ENCODE data around the gene NLN. TPM values are rescaled to one million over a fixed set of nuclear protein-coding genes. Genes with fewer than 3 reads are reported as not detected.
"Not testable (repeated sequence)": the region's sequence is repeated elsewhere in the genome, so short reads cannot be mapped to it uniquely, and the experiment has no call there.

Gene NLN
- total RNA-seq, 4 donors from 2014 or later = 8.7 to 17.5 (median 13.1) TPM

DNA sequence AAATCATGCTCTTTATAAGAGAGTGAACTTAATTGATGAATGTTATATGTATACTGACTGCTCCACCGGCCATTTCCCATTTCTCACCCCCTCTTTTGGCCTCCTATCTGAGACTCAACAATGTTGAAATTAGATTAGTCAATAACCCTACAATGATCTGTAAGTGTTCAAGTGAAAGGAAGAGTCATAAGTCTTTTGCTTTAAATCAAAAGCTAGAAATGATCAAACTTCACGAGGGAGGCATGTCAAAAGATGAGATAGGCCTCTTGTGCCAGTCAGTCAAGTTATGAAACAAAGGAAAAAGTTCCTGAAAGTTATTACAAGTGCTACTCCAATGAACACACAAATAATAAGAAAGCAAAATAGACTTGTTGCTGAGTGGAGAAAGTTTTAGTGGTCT, 83.1 kb downstream of the NLN start:
- TF ChIP-seq, protein P1, sequence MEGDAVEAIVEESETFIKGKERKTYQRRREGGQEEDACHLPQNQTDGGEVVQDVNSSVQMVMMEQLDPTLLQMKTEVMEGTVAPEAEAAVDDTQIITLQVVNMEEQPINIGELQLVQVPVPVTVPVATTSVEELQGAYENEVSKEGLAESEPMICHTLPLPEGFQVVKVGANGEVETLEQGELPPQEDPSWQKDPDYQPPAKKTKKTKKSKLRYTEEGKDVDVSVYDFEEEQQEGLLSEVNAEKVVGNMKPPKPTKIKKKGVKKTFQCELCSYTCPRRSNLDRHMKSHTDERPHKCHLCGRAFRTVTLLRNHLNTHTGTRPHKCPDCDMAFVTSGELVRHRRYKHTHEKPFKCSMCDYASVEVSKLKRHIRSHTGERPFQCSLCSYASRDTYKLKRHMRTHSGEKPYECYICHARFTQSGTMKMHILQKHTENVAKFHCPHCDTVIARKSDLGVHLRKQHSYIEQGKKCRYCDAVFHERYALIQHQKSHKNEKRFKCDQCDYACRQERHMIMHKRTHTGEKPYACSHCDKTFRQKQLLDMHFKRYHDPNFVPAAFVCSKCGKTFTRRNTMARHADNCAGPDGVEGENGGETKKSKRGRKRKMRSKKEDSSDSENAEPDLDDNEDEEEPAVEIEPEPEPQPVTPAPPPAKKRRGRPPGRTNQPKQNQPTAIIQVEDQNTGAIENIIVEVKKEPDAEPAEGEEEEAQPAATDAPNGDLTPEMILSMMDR (IDR thresholded peaks at IDR 0.05) = no peak
- TF ChIP-seq POLR2A (IDR thresholded peaks at IDR 0.05) = no peak
- 93 to 97% methylated on average over 2 of the region's 2 CpGs for WGBS, 2 donors
- intact Hi-C loops (cut with DNase I) = no loop called here
- H3K36me3 ChIP-seq = no peaks in the 10 kb centered on the region
- no peaks in the 10 kb centered on the region for H3K27me3 ChIP-seq
- H3K9me3 ChIP-seq = no peaks in the 10 kb centered on the region
- DNase-seq = no peak
- peaks cover 12 to 28% of the 10 kb centered on the region in 2 donors for H3K4me1 ChIP-seq
- no peak overlapping the region for H3K4me3 ChIP-seq (replicated peaks in 1 of 3)
- no peak overlapping the region for H3K27ac ChIP-seq

DNA sequence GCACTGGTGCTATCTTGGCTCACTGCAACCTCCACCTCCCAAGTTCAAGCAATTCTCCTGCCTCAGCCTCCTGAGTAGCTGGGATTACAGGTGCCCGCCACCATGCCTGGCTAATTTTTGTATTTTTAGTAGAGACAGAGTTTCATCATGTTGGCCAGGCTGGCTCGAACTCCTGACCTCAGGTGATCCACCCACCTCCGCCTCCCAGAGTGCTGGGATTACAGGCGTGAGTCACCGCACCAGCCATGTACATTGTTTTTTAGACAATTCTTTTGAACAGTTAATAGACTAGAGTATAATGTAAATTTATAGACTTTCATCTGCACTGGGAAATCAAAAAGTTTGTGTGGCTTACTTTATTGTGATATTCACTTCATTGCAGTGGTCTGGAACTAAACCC, 85.5 kb downstream of the NLN start:
- H3K9me3 ChIP-seq; H3K4me3 ChIP-seq (replicated peaks in 1 of 3); intact Hi-C loops (cut with DNase I); H3K36me3 ChIP-seq; H3K27me3 ChIP-seq; H3K27ac ChIP-seq; DNase-seq: not testable (repeated sequence)
- H3K4me1 ChIP-seq = peaks cover 12 to 20% of the 10 kb centered on the region in 2 donors
- 89 to 97% methylated on average over 5 of the region's 5 CpGs for WGBS, 2 donors

DNA sequence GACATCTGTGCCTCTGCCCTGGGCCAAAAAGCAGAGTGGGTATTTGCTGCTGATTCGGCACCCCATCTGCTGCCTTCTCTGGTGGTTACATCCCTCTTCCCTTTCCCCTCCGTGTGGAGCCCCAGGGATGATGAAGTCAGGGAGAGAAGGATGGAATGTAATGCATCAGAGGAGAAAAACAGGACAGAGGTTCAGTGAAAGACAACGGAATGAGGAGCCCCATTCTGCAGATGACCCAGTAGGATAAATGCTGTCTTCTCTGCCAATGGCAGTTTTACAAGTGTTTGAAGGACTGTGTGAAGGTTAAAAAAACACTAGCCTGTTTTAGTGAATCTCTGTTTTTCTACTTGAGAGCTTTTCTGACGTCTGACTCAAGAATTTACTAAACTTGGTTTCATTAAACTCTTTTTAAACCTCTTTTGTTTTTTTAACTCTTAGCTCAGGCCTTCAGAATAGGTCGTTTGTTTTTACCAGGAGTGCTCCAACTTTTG, 86.3 kb downstream of the NLN start:
- no peaks in the 10 kb centered on the region for H3K36me3 ChIP-seq
- no peaks in the 10 kb centered on the region for H3K9me3 ChIP-seq
- WGBS, 2 donors = 22 to 33% methylated on average over 5 of the region's 5 CpGs
- no peak for DNase-seq
- peak overlapping the region; percentile 18 to 71 (median 57) for H3K27ac ChIP-seq
- H3K4me1 ChIP-seq = peaks cover 12 to 20% of the 10 kb centered on the region in 2 donors
- H3K27me3 ChIP-seq = no peaks in the 10 kb centered on the region
- intact Hi-C loops (cut with DNase I) = no loop called here
- TF ChIP-seq, protein P1 (IDR thresholded peaks at IDR 0.05) = no peak
- no peak for TF ChIP-seq POLR2A (IDR thresholded peaks at IDR 0.05)
- no peak overlapping the region for H3K4me3 ChIP-seq (replicated peaks in 1 of 3)

DNA sequence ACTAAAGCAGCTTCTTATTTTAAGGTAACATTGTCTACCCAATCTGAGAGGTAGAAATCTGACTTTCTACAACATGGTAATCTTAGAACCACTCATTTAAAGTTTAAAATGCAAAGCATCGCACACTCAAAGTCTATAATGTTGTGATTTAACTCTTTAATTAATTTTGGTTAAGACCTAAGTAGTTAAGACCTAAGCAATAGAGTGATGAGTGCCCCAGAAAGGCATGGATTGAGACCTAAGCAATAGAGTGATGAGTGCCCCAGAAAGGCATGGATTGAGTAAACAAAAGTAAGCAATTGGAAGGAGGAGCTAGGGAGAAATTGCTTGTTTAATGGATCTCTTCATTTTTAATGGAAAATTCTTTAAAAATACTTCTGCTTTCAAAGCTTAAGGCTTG, 86.8 kb downstream of the NLN start:
- WGBS, 2 donors = 80 to 84% methylated on average over 1 of the region's 1 CpG
- H3K27me3 ChIP-seq = no peaks in the 10 kb centered on the region

DNA sequence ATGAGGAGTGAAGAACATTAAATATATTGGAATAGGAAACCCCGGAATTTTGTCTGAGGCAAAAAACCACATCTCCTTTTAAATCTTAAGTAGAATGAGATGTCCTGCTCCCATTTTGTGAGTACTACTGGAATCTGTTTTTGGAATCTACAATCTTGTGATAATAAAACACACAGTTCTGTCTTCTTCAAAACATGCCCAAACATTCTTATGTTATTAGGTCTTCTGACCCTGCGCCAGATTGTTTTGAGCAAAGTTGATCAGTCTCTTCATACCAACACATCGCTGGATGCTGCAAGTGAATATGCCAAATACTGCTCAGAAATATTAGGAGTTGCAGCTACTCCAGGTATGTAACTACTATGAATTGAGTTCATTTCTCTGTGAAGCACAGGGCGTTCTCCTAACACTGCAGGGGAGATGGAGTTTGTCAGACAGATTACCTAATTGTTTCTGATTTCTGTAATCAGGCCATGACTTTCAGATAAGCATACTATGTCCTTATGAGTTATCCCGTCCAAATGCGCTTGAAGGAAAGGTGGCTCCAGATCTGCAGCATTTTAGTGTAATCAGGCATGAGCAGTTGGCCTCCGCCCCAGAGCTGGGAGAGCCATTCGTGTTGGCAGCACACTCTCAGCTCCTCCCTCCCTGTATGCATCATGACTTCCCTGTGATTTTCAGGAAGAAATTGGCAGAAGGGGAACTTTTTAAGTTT, 88.0 kb downstream of the NLN start:
- H3K36me3 ChIP-seq = no peaks in the 10 kb centered on the region
- TF ChIP-seq POLR2A (IDR thresholded peaks at IDR 0.05) = peak in 1 of 2 donors; percentile 30
- TF ChIP-seq, protein P1 (IDR thresholded peaks at IDR 0.05) = no peak
- DNase-seq = peak; percentile 76 to 92
- 58 to 70% methylated on average over 8 of the region's 8 CpGs for WGBS, 2 donors
- H3K4me3 ChIP-seq (replicated peaks in 1 of 3) = no peak overlapping the region
- no peaks in the 10 kb centered on the region for H3K9me3 ChIP-seq
- intact Hi-C loops (cut with DNase I) = no loop called here
- H3K4me1 ChIP-seq = peaks cover 12 to 20% of the 10 kb centered on the region in 2 donors
- peak overlapping the region; percentile 2 to 56 (median 51) for H3K27ac ChIP-seq
- no peaks in the 10 kb centered on the region for H3K27me3 ChIP-seq

More for the DNA sequence above, 86.8 kb downstream of the NLN start:
- intact Hi-C loops (cut with DNase I) = no loop called here
- Histone ChIP-seq H3K4me1 (peaks cover 12 to 20% of the 10 kb centered on the region in 2 donors), H3K27ac (peak overlapping the region; percentile 18 to 71 (median 57)), H3K9me3 (no peaks in the 10 kb centered on the region), H3K4me3 (replicated peaks in 1 of 3) (no peak overlapping the region), H3K36me3 (no peaks in the 10 kb centered on the region)
- TF ChIP-seq POLR2A (IDR thresholded peaks at IDR 0.05) = no peak
- TF ChIP-seq, protein P1 (IDR thresholded peaks at IDR 0.05) = no peak
- DNase-seq = no peak

Data from thyroid gland (tissue), 4 donors.